Mammary epithelial cell (primary cell): ENCODE data around the gene MACO1.
"Not testable (repeated sequence)": the region's sequence is repeated elsewhere in the genome, so short reads cannot be mapped to it uniquely, and the experiment has no call there.

Experiments used
- CTCF ChIP-seq, 2 donors: IDR thresholded peaks in 1 of 2; conservative IDR thresholded peaks in 1 of 2; 2 replicates each; pipeline ENCODE4 v1.5.1; 2011 to 2012; ENCODE audit warnings: inconsistent platforms in 2 of 2, low read length in 2 of 2, mild to moderate bottlenecking in 2 of 2, control low read depth in 1 of 2, low read depth in 1 of 2; ENCODE audit not compliant: insufficient read depth in 1 of 2; ENCODE audit errors: extremely low read depth in 1 of 2
- EZH2 ChIP-seq: IDR thresholded peaks from 2 replicates; pipeline ENCODE4 v1.6.1; 2012; ENCODE audit warnings: low read length, inconsistent platforms, borderline replicate concordance

- TF ChIP-seq CTCF (conservative IDR thresholded peaks at IDR 0.05 in 1 of 2, IDR thresholded peaks at IDR 0.05 in 1 of 2; ENCODE audit: extremely low read depth in 1 of 2, insufficient read depth in 1 of 2, low read depth in 1 of 2, low read length in 2 of 2); EZH2: not testable (repeated sequence)
These were observed 33.1 kb upstream of the MACO1 start for GRCh38 chr1:25397549-25397948.
